Upper lobe of left lung (tissue), 6 donors: Measurements from ENCODE around the gene TOB1. TPM values are rescaled to one million over a fixed set of nuclear protein-coding genes. Genes with fewer than 3 reads are reported as not detected.

Source experiments
- ATAC-seq, 2 donors: fragments of 200-7000 bp; cut with Tn5 transposase; one replicate each; pipeline ENCODE4 v1.9.1; 2022; ENCODE audit warnings: mild to moderate bottlenecking in 2 of 2, moderate library complexity in 2 of 2; ENCODE audit not compliant: low FRiP score in 2 of 2
- DNase-seq, 2 donors: peaks; one replicate each; pipeline ENCODE4 v3.0.0-alpha.2; 2019 to 2020
- H3K27ac ChIP-seq, 4 donors: fragments of 200-600 bp; sonication (generic); one replicate each; pipeline ENCODE4 v1.5.1; 2016 to 2019
- H3K27me3 ChIP-seq, 4 donors: fragments of 200-600 bp; sonication (generic); one replicate each; pipeline ENCODE4 v1.5.1; 2017 to 2019
- H3K36me3 ChIP-seq, 4 donors: fragments of 200-600 bp; sonication (generic); one replicate each; pipeline ENCODE4 v1.5.1; 2016 to 2019
- H3K4me1 ChIP-seq, 4 donors: fragments of 200-600 bp; sonication (generic); one replicate each; pipeline ENCODE4 v1.5.1; 2018 to 2019
- H3K4me3 ChIP-seq, 4 donors: fragments of 200-600 bp; sonication (generic); one replicate each; pipeline ENCODE4 v1.5.1; 2017 to 2019; ENCODE audit warnings: mild to moderate bottlenecking in 2 of 4, moderate library complexity in 1 of 4
- H3K9me3 ChIP-seq, 4 donors: fragments of 200-600 bp; sonication (generic); one replicate each; pipeline ENCODE4 v1.5.1; 2018 to 2019
- EP300 ChIP-seq, 4 donors: sonication (generic); formaldehyde crosslinking; IDR thresholded peaks; one replicate each; pipeline ENCODE4 v1.5.1; 2017; ENCODE audit warnings: antibody characterized with exemption in 4 of 4, control low read depth in 2 of 4
- POLR2A ChIP-seq, 4 donors: fragments of 450-650 bp; IDR thresholded peaks; one replicate each; pipeline ENCODE4 v1.5.1; 2016 to 2017; ENCODE audit warnings: antibody characterized with exemption in 4 of 4, mild to moderate bottlenecking in 2 of 4
- POLR2AphosphoS5 ChIP-seq, 2 donors: sonication (generic); formaldehyde crosslinking; IDR thresholded peaks; one replicate each; pipeline ENCODE4 v1.5.1; 2017; ENCODE audit warnings: antibody characterized with exemption in 2 of 2
- WGBS, 2 donors: methylation state at CpG; one replicate each; pipeline ENCODE4 v1.1.5; 2017 to 2018; 5-methylcytosine and 5-hydroxymethylcytosine counted together
- total RNA-seq, 6 donors: library from RNA; depleted of rRNA in 4 of 6; stranded (reverse); fragments of >200 nt in 4 of 6; gene quantifications; one replicate each; pipeline versions ENCODE4 v1.1.0 to v1.2.1, GENCODE V29; 2016 to 2021
- TF ChIP-seq, protein P1 (sequence below), 6 experiments: fragments of 450-650 bp in 4 of 6; fragments of 200-600 bp in 2 of 6; sonication (generic) in 2 of 6; IDR thresholded peaks; one replicate each; pipeline ENCODE4 v1.5.1; 2016 to 2019; ENCODE audit warnings: antibody characterized with exemption in 6 of 6
- donor health status: DM: no; HTN: no; CAD: no; lungs with moderate emphysema.
- donor health status: DM: no; HTN: yes; CAD: no; lungs with severe emphysema.

The TOB1 gene
- total RNA-seq, 6 donors from 2014 or later: 16.0 to 98.5 (median 53.5) TPM

- Histone ChIP-seq H3K4me3 (no peak overlapping the region), H3K27ac (no peak overlapping the region), H3K36me3 (no peaks in the 10 kb centered on the region), H3K9me3 (no peaks in the 10 kb centered on the region), H3K4me1 (peaks cover 0 to 17% (median 1%) of the 10 kb centered on the region in 4 donors), H3K27me3 (no peaks in the 10 kb centered on the region)
- TF ChIP-seq EP300 (IDR thresholded peaks at IDR 0.05) (no peak), POLR2A (IDR thresholded peaks at IDR 0.05) (no peak), POLR2AphosphoS5 (IDR thresholded peaks at IDR 0.05) (no peak)
- TF ChIP-seq, protein P1, sequence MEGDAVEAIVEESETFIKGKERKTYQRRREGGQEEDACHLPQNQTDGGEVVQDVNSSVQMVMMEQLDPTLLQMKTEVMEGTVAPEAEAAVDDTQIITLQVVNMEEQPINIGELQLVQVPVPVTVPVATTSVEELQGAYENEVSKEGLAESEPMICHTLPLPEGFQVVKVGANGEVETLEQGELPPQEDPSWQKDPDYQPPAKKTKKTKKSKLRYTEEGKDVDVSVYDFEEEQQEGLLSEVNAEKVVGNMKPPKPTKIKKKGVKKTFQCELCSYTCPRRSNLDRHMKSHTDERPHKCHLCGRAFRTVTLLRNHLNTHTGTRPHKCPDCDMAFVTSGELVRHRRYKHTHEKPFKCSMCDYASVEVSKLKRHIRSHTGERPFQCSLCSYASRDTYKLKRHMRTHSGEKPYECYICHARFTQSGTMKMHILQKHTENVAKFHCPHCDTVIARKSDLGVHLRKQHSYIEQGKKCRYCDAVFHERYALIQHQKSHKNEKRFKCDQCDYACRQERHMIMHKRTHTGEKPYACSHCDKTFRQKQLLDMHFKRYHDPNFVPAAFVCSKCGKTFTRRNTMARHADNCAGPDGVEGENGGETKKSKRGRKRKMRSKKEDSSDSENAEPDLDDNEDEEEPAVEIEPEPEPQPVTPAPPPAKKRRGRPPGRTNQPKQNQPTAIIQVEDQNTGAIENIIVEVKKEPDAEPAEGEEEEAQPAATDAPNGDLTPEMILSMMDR (IDR thresholded peaks at IDR 0.05): no peak
- 77 to 100% methylated on average over 2 to 12 of the region's 12 CpGs for WGBS, 2 donors
- DNase-seq: peak in 1 of 2 donors; percentile 62
- ATAC-seq: no peak
Observed at GRCh38 chr17:50830994-50831393, 35.2 kb downstream of the TOB1 start.

GRCh38 chr17:50830352-50830751 is 35.8 kb downstream of the TOB1 start:
- H3K9me3 ChIP-seq: no peaks in the 10 kb centered on the region
- ATAC-seq (no peak), DNase-seq (peak in 1 of 2 donors; percentile 43)
- H3K4me3 ChIP-seq: no peak overlapping the region
- H3K27me3 ChIP-seq: no peaks in the 10 kb centered on the region
- no peak overlapping the region for H3K27ac ChIP-seq
- TF ChIP-seq, protein P1 (IDR thresholded peaks at IDR 0.05): no peak
- TF ChIP-seq EP300 (IDR thresholded peaks at IDR 0.05) (no peak), POLR2A (IDR thresholded peaks at IDR 0.05) (no peak), POLR2AphosphoS5 (IDR thresholded peaks at IDR 0.05) (no peak)
- H3K36me3 ChIP-seq: no peaks in the 10 kb centered on the region
- peaks cover 0 to 17% (median 1%) of the 10 kb centered on the region in 4 donors for H3K4me1 ChIP-seq
- WGBS, 2 donors: 73 to 87% methylated on average over 5 of the region's 5 CpGs

DNA sequence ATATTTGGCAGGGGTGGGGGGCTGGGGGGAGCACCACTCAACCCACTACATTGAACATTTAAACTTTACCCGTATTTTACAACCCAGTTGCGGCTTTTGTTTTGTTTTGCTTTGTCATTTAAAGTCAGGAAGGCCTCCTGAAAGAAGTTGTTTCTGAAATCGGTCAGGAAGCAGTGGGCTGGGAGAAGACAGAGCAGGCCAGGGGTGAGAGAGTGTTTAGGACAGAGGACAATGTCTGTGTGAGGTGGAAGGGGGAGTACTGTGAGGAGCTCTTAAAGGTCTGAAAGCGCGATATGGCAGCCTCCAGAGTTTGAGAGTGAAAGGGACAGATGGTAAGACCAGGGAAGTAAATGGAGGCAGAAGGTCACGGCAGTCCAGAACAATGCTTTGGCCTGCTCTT is 36.8 kb downstream of the TOB1 start:
- DNase-seq: no peak
- Histone ChIP-seq H3K9me3 (no peaks in the 10 kb centered on the region), H3K4me1 (peaks cover 0 to 12% (median 0%) of the 10 kb centered on the region in 4 donors), H3K27me3 (no peaks in the 10 kb centered on the region), H3K4me3 (no peak overlapping the region), H3K36me3 (no peaks in the 10 kb centered on the region), H3K27ac (no peak overlapping the region)
- ATAC-seq: no peak
- no peak for TF ChIP-seq POLR2AphosphoS5 (IDR thresholded peaks at IDR 0.05)
- TF ChIP-seq POLR2A (IDR thresholded peaks at IDR 0.05): no peak
- TF ChIP-seq, protein P1 (IDR thresholded peaks at IDR 0.05): no peak
- TF ChIP-seq EP300 (IDR thresholded peaks at IDR 0.05): no peak
- 54 to 56% methylated on average over 6 of the region's 6 CpGs for WGBS, 2 donors

DNA sequence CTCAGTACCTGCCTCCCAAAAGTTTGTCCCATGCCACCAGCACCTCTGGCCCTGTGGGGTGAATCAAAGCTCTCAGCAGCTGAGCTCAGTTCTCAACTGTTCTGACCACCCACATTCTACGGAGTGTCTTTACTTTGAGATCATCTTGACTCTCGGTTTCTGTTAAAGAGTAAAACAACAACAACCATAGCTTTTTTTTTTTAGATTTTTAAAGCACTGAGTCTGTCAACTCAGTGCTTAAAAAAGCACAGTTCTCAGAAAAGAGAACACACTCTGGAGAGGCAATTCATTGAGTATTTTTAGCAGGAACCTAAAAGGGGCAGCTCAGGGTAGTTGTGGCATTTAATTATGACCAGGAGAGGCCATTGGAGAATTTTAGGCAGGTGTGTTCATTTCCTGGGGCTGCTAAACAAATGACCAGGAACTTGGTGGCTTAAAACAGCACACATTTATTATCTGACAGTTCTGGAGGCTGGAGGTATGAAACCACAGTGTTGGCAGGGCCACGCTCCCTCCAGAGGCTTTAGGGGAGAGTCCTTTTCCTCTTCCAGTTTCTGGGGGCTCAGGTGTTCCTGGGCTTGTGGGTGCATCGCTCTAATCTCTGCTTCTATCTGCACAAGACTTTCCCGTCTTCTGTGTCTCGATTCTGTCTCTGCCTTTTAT is 37.5 kb downstream of the TOB1 start:
- Histone ChIP-seq H3K36me3 (no peaks in the 10 kb centered on the region), H3K4me3 (no peak overlapping the region), H3K27me3 (no peaks in the 10 kb centered on the region), H3K9me3 (no peaks in the 10 kb centered on the region), H3K4me1 (peaks cover 0 to 12% (median 0%) of the 10 kb centered on the region in 4 donors), H3K27ac (no peak overlapping the region)
- DNase-seq (no peak), ATAC-seq (no peak)
- 62 to 76% methylated on average over 6 of the region's 6 CpGs for WGBS, 2 donors
- TF ChIP-seq POLR2A (IDR thresholded peaks at IDR 0.05) (no peak), POLR2AphosphoS5 (IDR thresholded peaks at IDR 0.05) (no peak), EP300 (IDR thresholded peaks at IDR 0.05) (no peak)
- TF ChIP-seq, protein P1 (IDR thresholded peaks at IDR 0.05): no peak

- Histone ChIP-seq H3K27ac (no peak overlapping the region), H3K4me1 (peaks cover 0 to 1% (median 0%) of the 10 kb centered on the region in 4 donors), H3K4me3 (no peak overlapping the region), H3K36me3 (no peaks in the 10 kb centered on the region), H3K9me3 (no peaks in the 10 kb centered on the region), H3K27me3 (no peaks in the 10 kb centered on the region)
- no peak for TF ChIP-seq EP300 (IDR thresholded peaks at IDR 0.05)
- TF ChIP-seq, protein P1 (IDR thresholded peaks at IDR 0.05): no peak
- DNase-seq (no peak), ATAC-seq (no peak)
Observed at GRCh38 chr17:50825188-50825587, 41.0 kb downstream of the TOB1 start.
